Activated naive CD4-positive, alpha-beta T cell treated with anti-CD3 and anti-CD28 coated beads for 36 hours (primary cell): ENCODE measurements around the gene CENPP. TPM values are rescaled to one million over a fixed set of nuclear protein-coding genes. Genes with fewer than 3 reads are reported as not detected.

Experiments
- CTCF ChIA-PET: fragments of 350-600 bp; sonication (Branson Sonifier 250); formaldehyde crosslinking; loops from one replicate; lab custom pipeline; 2021; ENCODE audit warnings: antibody characterized with exemption; lab: Charles Lee
- DNase-seq: peaks from one replicate; pipeline ENCODE4 v3.0.0-alpha.2; 2020
- H3K27ac Mint-ChIP-seq: one replicate; pipeline ENCODE4 v1.8.0; 2021; ENCODE audit warnings: mild to moderate bottlenecking, mixed read lengths
- H3K27me3 Mint-ChIP-seq: one replicate; pipeline ENCODE4 v1.8.0; 2021; ENCODE audit warnings: low read depth, mixed read lengths
- H3K36me3 Mint-ChIP-seq: one replicate; pipeline ENCODE4 v1.8.0; 2021; ENCODE audit warnings: low read depth, mixed read lengths
- H3K4me1 Mint-ChIP-seq: one replicate; pipeline ENCODE4 v1.8.0; 2021; ENCODE audit warnings: low read depth, mixed read lengths
- H3K4me3 Mint-ChIP-seq: one replicate; pipeline ENCODE4 v1.8.0; 2021; ENCODE audit warnings: mild to moderate bottlenecking, moderate library complexity, mixed read lengths
- H3K9me3 Mint-ChIP-seq: one replicate; pipeline ENCODE4 v1.8.0; 2021; ENCODE audit warnings: mixed read lengths
- intact Hi-C: fragments of 100-400 bp; cut with micrococcal nuclease; formaldehyde crosslinking; loops from one replicate; pipeline ENCODE4 v1.15.1; 2023
- total RNA-seq, 2 experiments: library from RNA; stranded (reverse); gene quantifications; one replicate each; pipeline ENCODE4 v1.2.3, GENCODE V29; 2021

CENPP gene
- total RNA-seq, 2 experiments from 2014 or later: 24.9 to 26.5 TPM

- Mint-ChIP-seq H3K27me3 (no peaks in the 10 kb centered on the region), H3K36me3 (peaks cover 45% of the 10 kb centered on the region), H3K27ac (no peak overlapping the region), H3K9me3 (peaks cover 4% of the 10 kb centered on the region), H3K4me1 (peaks cover 4% of the 10 kb centered on the region), H3K4me3 (no peak overlapping the region)
- intact Hi-C loops: no loop called here
- DNase-seq: no peak
- CTCF ChIA-PET: no interaction called here
Measured at GRCh38 chr9:92650839-92651621, 325.3 kb downstream of the CENPP start.

GRCh38 chr9:92652461-92652860 lies 326.7 kb downstream of the CENPP start:
- Mint-ChIP-seq H3K9me3 (no peaks in the 10 kb centered on the region), H3K4me3 (no peak overlapping the region), H3K4me1 (no peaks in the 10 kb centered on the region), H3K36me3 (peaks cover 39% of the 10 kb centered on the region), H3K27ac (no peak overlapping the region), H3K27me3 (no peaks in the 10 kb centered on the region)
- intact Hi-C loops: no loop called here
- DNase-seq: no peak
- CTCF ChIA-PET: interaction anchor here (0.6 to 0.7 kb wide), 2 partner anchors 13 to 116 kb away, joined by 4 to 5 read pairs; no protein-coding TSS in a partner anchor

GRCh38 chr9:92654481-92655301 lies 328.9 kb downstream of the CENPP start:
- Mint-ChIP-seq H3K27ac (no peak overlapping the region), H3K9me3 (no peaks in the 10 kb centered on the region), H3K4me3 (no peak overlapping the region), H3K27me3 (no peaks in the 10 kb centered on the region), H3K4me1 (no peaks in the 10 kb centered on the region), H3K36me3 (peaks cover 20% of the 10 kb centered on the region)
- intact Hi-C loops: no loop called here
- DNase-seq: no peak
- CTCF ChIA-PET: no interaction called here

GRCh38 chr9:92655366-92655765 lies 329.6 kb downstream of the CENPP start:
- CTCF ChIA-PET: no interaction called here
- Mint-ChIP-seq H3K9me3 (no peaks in the 10 kb centered on the region), H3K27me3 (no peaks in the 10 kb centered on the region), H3K4me1 (peaks cover under 1% of the 10 kb centered on the region), H3K27ac (no peak overlapping the region), H3K36me3 (peaks cover 18% of the 10 kb centered on the region), H3K4me3 (no peak overlapping the region)
- no peak for DNase-seq
- intact Hi-C loops: no loop called here

GRCh38 chr9:92655896-92656536 lies 330.3 kb downstream of the CENPP start:
- intact Hi-C loops: no loop called here
- Mint-ChIP-seq H3K36me3 (peaks cover 13% of the 10 kb centered on the region), H3K27ac (no peak overlapping the region), H3K4me3 (no peak overlapping the region), H3K9me3 (no peaks in the 10 kb centered on the region), H3K27me3 (no peaks in the 10 kb centered on the region), H3K4me1 (peaks cover 2% of the 10 kb centered on the region)
- DNase-seq: no peak
- CTCF ChIA-PET: no interaction called here

GRCh38 chr9:92656537-92656925 lies 330.8 kb downstream of the CENPP start:
- H3K27ac Mint-ChIP-seq: no peak overlapping the region
- peaks cover 3% of the 10 kb centered on the region for H3K4me1 Mint-ChIP-seq
- peaks cover 11% of the 10 kb centered on the region for H3K36me3 Mint-ChIP-seq

GRCh38 chr9:92657296-92658094 lies 331.7 kb downstream of the CENPP start:
- no peak overlapping the region for H3K27ac Mint-ChIP-seq
- peaks cover 8% of the 10 kb centered on the region for H3K4me1 Mint-ChIP-seq
- H3K4me3 Mint-ChIP-seq: no peak overlapping the region
- peaks cover 11% of the 10 kb centered on the region for H3K36me3 Mint-ChIP-seq
- H3K27me3 Mint-ChIP-seq: no peaks in the 10 kb centered on the region
- CTCF ChIA-PET: no interaction called here
- intact Hi-C loops: no loop called here
- no peak for DNase-seq
- H3K9me3 Mint-ChIP-seq: no peaks in the 10 kb centered on the region

More at GRCh38 chr9:92656537-92656925, 330.8 kb downstream of the CENPP start:
- Mint-ChIP-seq H3K9me3 (no peaks in the 10 kb centered on the region), H3K27me3 (no peaks in the 10 kb centered on the region), H3K4me3 (no peak overlapping the region)
- DNase-seq: no peak
- intact Hi-C loops: no loop called here
- CTCF ChIA-PET: no interaction called here

GRCh38 chr9:92658176-92658575 lies 332.4 kb downstream of the CENPP start:
- DNase-seq: no peak
- Mint-ChIP-seq H3K27me3 (no peaks in the 10 kb centered on the region), H3K36me3 (peaks cover 9% of the 10 kb centered on the region), H3K27ac (no peak overlapping the region), H3K4me3 (no peak overlapping the region), H3K9me3 (no peaks in the 10 kb centered on the region), H3K4me1 (peaks cover 13% of the 10 kb centered on the region)
- intact Hi-C loops: no loop called here
- CTCF ChIA-PET: no interaction called here

- Mint-ChIP-seq H3K4me3 (no peak overlapping the region), H3K9me3 (no peaks in the 10 kb centered on the region), H3K27me3 (no peaks in the 10 kb centered on the region), H3K4me1 (peaks cover 16% of the 10 kb centered on the region), H3K36me3 (peaks cover 9% of the 10 kb centered on the region), H3K27ac (no peak overlapping the region)
- no peak for DNase-seq
- intact Hi-C loops: no loop called here
- CTCF ChIA-PET: no interaction called here
Measured at GRCh38 chr9:92658611-92659010, 332.9 kb downstream of the CENPP start.

GRCh38 chr9:92659601-92660000 lies 333.8 kb downstream of the CENPP start:
- Mint-ChIP-seq H3K4me1 (peaks cover 19% of the 10 kb centered on the region), H3K27ac (no peak overlapping the region), H3K27me3 (no peaks in the 10 kb centered on the region), H3K9me3 (no peaks in the 10 kb centered on the region), H3K36me3 (peaks cover 7% of the 10 kb centered on the region), H3K4me3 (no peak overlapping the region)
- DNase-seq: no peak
- CTCF ChIA-PET: interaction anchor here (1.2 kb wide), 1 partner anchor 10 kb away, joined by 3 read pairs; no protein-coding TSS in a partner anchor
- intact Hi-C loops: no loop called here

- Mint-ChIP-seq H3K27me3 (no peaks in the 10 kb centered on the region), H3K36me3 (peaks cover 9% of the 10 kb centered on the region), H3K27ac (no peak overlapping the region), H3K4me3 (no peak overlapping the region), H3K4me1 (peaks cover 25% of the 10 kb centered on the region), H3K9me3 (no peaks in the 10 kb centered on the region)
- intact Hi-C loops: no loop called here
- CTCF ChIA-PET: interaction anchor here (0.6 to 1.2 kb wide), 2 partner anchors 10 to 327 kb away, joined by 3 to 5 read pairs; no protein-coding TSS in a partner anchor
- no peak for DNase-seq
Measured at GRCh38 chr9:92660266-92660665, 334.5 kb downstream of the CENPP start.

GRCh38 chr9:92661127-92661526 lies 335.4 kb downstream of the CENPP start:
- Mint-ChIP-seq H3K27ac (no peak overlapping the region), H3K4me1 (peaks cover 30% of the 10 kb centered on the region), H3K4me3 (no peak overlapping the region), H3K27me3 (no peaks in the 10 kb centered on the region), H3K9me3 (no peaks in the 10 kb centered on the region), H3K36me3 (peaks cover 11% of the 10 kb centered on the region)
- DNase-seq: no peak
- intact Hi-C loops: no loop called here
- CTCF ChIA-PET: no interaction called here
